ENCODE results near the gene PCMTD2. TPM values are rescaled to one million over a fixed set of nuclear protein-coding genes. Genes with fewer than 3 reads are reported as not detected.
"Not testable (repeated sequence)": the region's sequence is repeated elsewhere in the genome, so short reads cannot be mapped to it uniquely, and the experiment has no call there.

PCMTD2 gene
- polyA plus RNA-seq, 3 donors: 26.5 to 49.1 (median 27.6) TPM

DNA sequence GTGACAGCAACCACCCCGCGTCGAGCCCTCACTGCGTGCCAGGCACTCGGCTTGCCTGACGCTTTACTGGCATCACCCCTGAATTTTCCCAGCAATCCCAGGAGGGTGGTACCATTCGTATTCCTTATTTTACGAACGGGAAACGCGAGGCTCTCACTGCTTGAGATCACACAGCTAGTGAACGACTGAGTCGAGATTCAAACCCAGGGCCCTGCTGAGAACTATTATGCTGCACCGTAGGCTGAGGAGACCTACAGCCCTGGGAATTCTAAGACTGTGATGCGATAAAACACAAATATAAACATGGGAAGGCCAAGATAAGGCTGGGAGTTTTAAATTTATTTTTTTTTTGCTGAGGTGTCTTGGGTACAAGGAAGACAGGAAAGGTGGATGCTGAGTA, 60.3 kb downstream of the PCMTD2 start:
- H3K36me3 ChIP-seq (replicated peaks in 1 of 2; ENCODE audit: control insufficient read depth in 1 of 2, insufficient read depth in 2 of 2, low read length in 2 of 2); intact Hi-C loops (cut with micrococcal nuclease); H3K4me1 ChIP-seq (ENCODE audit: control insufficient read depth in 1 of 2, insufficient read depth in 2 of 2, low read length in 2 of 2); H3K27ac Mint-ChIP-seq; H3K9ac ChIP-seq (ENCODE audit: insufficient read depth, low read length, poor library complexity, severe bottlenecking); H4K20me1 ChIP-seq (ENCODE audit: insufficient read depth, low read length); H3K9me3 Mint-ChIP-seq; H3K79me2 ChIP-seq (ENCODE audit: insufficient read depth, low read length); H2AFZ ChIP-seq (ENCODE audit: insufficient read depth, low read depth, low read length, poor library complexity, severe bottlenecking); H3K4me2 ChIP-seq (replicated peaks; ENCODE audit: extremely low read depth, low read length, poor library complexity, severe bottlenecking); H3K9me3 ChIP-seq (replicated peaks in 1 of 2; ENCODE audit: control insufficient read depth in 1 of 2, insufficient read depth in 1 of 2, low read length in 2 of 2); H3K36me3 Mint-ChIP-seq; H3K27ac ChIP-seq (ENCODE audit: low read depth in 1 of 2, low read length in 2 of 2); H3K4me3 ChIP-seq (replicated peaks in 1 of 3; ENCODE audit: low read depth in 2 of 3, low read length in 3 of 3); DNase-seq; H3K4me1 Mint-ChIP-seq: not testable (repeated sequence)
- Mint-ChIP-seq H3K4me3 (peak overlapping the region in 1 of 2 donors; percentile 83), H3K27me3 (ENCODE audit: low read depth in 3 of 3) (peaks cover 26 to 43% (median 31%) of the 10 kb centered on the region in 3 donors)
- WGBS (ENCODE audit: insufficient coverage): 83% methylated on average over 3 of the region's 15 CpGs
- H3K27me3 ChIP-seq (ENCODE audit: control insufficient read depth in 2 of 2, insufficient read depth in 2 of 2, low read length in 2 of 2): peaks cover 3 to 25% of the 10 kb centered on the region in 2 donors

GRCh38 chr20:64316415-64317083, 61.0 kb downstream of the PCMTD2 start:
- H3K4me1 ChIP-seq (ENCODE audit: control insufficient read depth in 1 of 2, insufficient read depth in 2 of 2, low read length in 2 of 2); H2AFZ ChIP-seq (ENCODE audit: insufficient read depth, low read depth, low read length, poor library complexity, severe bottlenecking); H3K9ac ChIP-seq (ENCODE audit: insufficient read depth, low read length, poor library complexity, severe bottlenecking); H3K4me3 ChIP-seq (replicated peaks in 1 of 3; ENCODE audit: low read depth in 2 of 3, low read length in 3 of 3); H3K9me3 Mint-ChIP-seq; H3K9me3 ChIP-seq (replicated peaks in 1 of 2; ENCODE audit: control insufficient read depth in 1 of 2, insufficient read depth in 1 of 2, low read length in 2 of 2); H3K79me2 ChIP-seq (ENCODE audit: insufficient read depth, low read length); H4K20me1 ChIP-seq (ENCODE audit: insufficient read depth, low read length); H3K4me2 ChIP-seq (replicated peaks; ENCODE audit: extremely low read depth, low read length, poor library complexity, severe bottlenecking); intact Hi-C loops (cut with micrococcal nuclease); H3K4me1 Mint-ChIP-seq; H3K36me3 ChIP-seq (replicated peaks in 1 of 2; ENCODE audit: control insufficient read depth in 1 of 2, insufficient read depth in 2 of 2, low read length in 2 of 2); H3K36me3 Mint-ChIP-seq; H3K27ac ChIP-seq (ENCODE audit: low read depth in 1 of 2, low read length in 2 of 2); H3K4me3 Mint-ChIP-seq; H3K27ac Mint-ChIP-seq: not testable (repeated sequence)
- peak in 2 of 3 donors; percentile 5 to 27 for DNase-seq
- 3% methylated on average over 74 of the region's 87 CpGs for WGBS (ENCODE audit: insufficient coverage)
- peaks cover 26 to 46% (median 31%) of the 10 kb centered on the region in 3 donors for H3K27me3 Mint-ChIP-seq (ENCODE audit: low read depth in 3 of 3)
- peaks cover 3 to 25% of the 10 kb centered on the region in 2 donors for H3K27me3 ChIP-seq (ENCODE audit: control insufficient read depth in 2 of 2, insufficient read depth in 2 of 2, low read length in 2 of 2)

GRCh38 chr20:64317331-64317730, 61.8 kb downstream of the PCMTD2 start:
- H3K4me1 ChIP-seq (ENCODE audit: control insufficient read depth in 1 of 2, insufficient read depth in 2 of 2, low read length in 2 of 2); H3K4me3 ChIP-seq (replicated peaks in 1 of 3; ENCODE audit: low read depth in 2 of 3, low read length in 3 of 3); H3K4me3 Mint-ChIP-seq; DNase-seq; H2AFZ ChIP-seq (ENCODE audit: insufficient read depth, low read depth, low read length, poor library complexity, severe bottlenecking); H3K27ac Mint-ChIP-seq; H3K79me2 ChIP-seq (ENCODE audit: insufficient read depth, low read length); H3K9me3 Mint-ChIP-seq; intact Hi-C loops (cut with micrococcal nuclease); H3K9me3 ChIP-seq (replicated peaks in 1 of 2; ENCODE audit: control insufficient read depth in 1 of 2, insufficient read depth in 1 of 2, low read length in 2 of 2); H4K20me1 ChIP-seq (ENCODE audit: insufficient read depth, low read length); H3K4me1 Mint-ChIP-seq; H3K9ac ChIP-seq (ENCODE audit: insufficient read depth, low read length, poor library complexity, severe bottlenecking); H3K36me3 ChIP-seq (replicated peaks in 1 of 2; ENCODE audit: control insufficient read depth in 1 of 2, insufficient read depth in 2 of 2, low read length in 2 of 2); H3K36me3 Mint-ChIP-seq; H3K4me2 ChIP-seq (replicated peaks; ENCODE audit: extremely low read depth, low read length, poor library complexity, severe bottlenecking); H3K27ac ChIP-seq (ENCODE audit: low read depth in 1 of 2, low read length in 2 of 2): not testable (repeated sequence)
- peaks cover 3 to 25% of the 10 kb centered on the region in 2 donors for H3K27me3 ChIP-seq (ENCODE audit: control insufficient read depth in 2 of 2, insufficient read depth in 2 of 2, low read length in 2 of 2)
- H3K27me3 Mint-ChIP-seq (ENCODE audit: low read depth in 3 of 3): peaks cover 26 to 46% (median 31%) of the 10 kb centered on the region in 3 donors
- WGBS (ENCODE audit: insufficient coverage): no CpG with 5 or more reads among the region's 15 CpGs

GRCh38 chr20:64318056-64318455, 62.5 kb downstream of the PCMTD2 start:
- intact Hi-C loops (cut with micrococcal nuclease); H3K36me3 ChIP-seq (replicated peaks in 1 of 2; ENCODE audit: control insufficient read depth in 1 of 2, insufficient read depth in 2 of 2, low read length in 2 of 2); H3K9me3 Mint-ChIP-seq; H3K4me1 Mint-ChIP-seq; H3K9me3 ChIP-seq (replicated peaks in 1 of 2; ENCODE audit: control insufficient read depth in 1 of 2, insufficient read depth in 1 of 2, low read length in 2 of 2); H3K9ac ChIP-seq (ENCODE audit: insufficient read depth, low read length, poor library complexity, severe bottlenecking); H3K27ac ChIP-seq (ENCODE audit: low read depth in 1 of 2, low read length in 2 of 2); DNase-seq; H3K36me3 Mint-ChIP-seq; H3K4me3 ChIP-seq (replicated peaks in 1 of 3; ENCODE audit: low read depth in 2 of 3, low read length in 3 of 3); H3K4me2 ChIP-seq (replicated peaks; ENCODE audit: extremely low read depth, low read length, poor library complexity, severe bottlenecking); H3K79me2 ChIP-seq (ENCODE audit: insufficient read depth, low read length); H4K20me1 ChIP-seq (ENCODE audit: insufficient read depth, low read length); H3K4me1 ChIP-seq (ENCODE audit: control insufficient read depth in 1 of 2, insufficient read depth in 2 of 2, low read length in 2 of 2); H2AFZ ChIP-seq (ENCODE audit: insufficient read depth, low read depth, low read length, poor library complexity, severe bottlenecking); H3K27ac Mint-ChIP-seq: not testable (repeated sequence)
- peaks cover 3 to 25% of the 10 kb centered on the region in 2 donors for H3K27me3 ChIP-seq (ENCODE audit: control insufficient read depth in 2 of 2, insufficient read depth in 2 of 2, low read length in 2 of 2)
- H3K27me3 Mint-ChIP-seq (ENCODE audit: low read depth in 3 of 3): peaks cover 26 to 46% (median 31%) of the 10 kb centered on the region in 3 donors
- H3K4me3 Mint-ChIP-seq: peak overlapping the region in 1 of 2 donors; percentile 42
- 100% methylated on average over 1 of the region's 8 CpGs for WGBS (ENCODE audit: insufficient coverage)
